Transverse colon (tissue), 4 donors: ENCODE data around the gene IGSF3. TPM values are rescaled to one million over a fixed set of nuclear protein-coding genes. Genes with fewer than 3 reads are reported as not detected.
A peak's percentile ranks its signal among the peaks of the same experiment; 100 is the strongest.

Experiments used
- DNase-seq: peaks from one replicate; pipeline ENCODE4 v3.0.0-alpha.2; 2019
- H3K27ac ChIP-seq, 4 donors: fragments of 200-600 bp; sonication (generic); 2 replicates each; pipeline ENCODE4 v1.5.1; 2016 to 2018; ENCODE audit warnings: inconsistent platforms in 4 of 4
- H3K27me3 ChIP-seq: fragments of 200-600 bp; sonication (generic); 2 replicates; pipeline ENCODE4 v1.5.1; 2017; ENCODE audit warnings: inconsistent platforms
- H3K36me3 ChIP-seq, 4 donors: fragments of 200-600 bp; sonication (generic); 2 replicates each; pipeline ENCODE4 v1.5.1; 2017 to 2019; ENCODE audit warnings: inconsistent platforms in 4 of 4
- H3K4me1 ChIP-seq, 4 donors: fragments of 200-600 bp; sonication (generic); 2 replicates each; pipeline ENCODE4 v1.5.1; 2017 to 2020; ENCODE audit warnings: inconsistent platforms in 4 of 4
- H3K4me3 ChIP-seq, 4 donors: fragments of 200-600 bp; sonication (generic); 1 replicate in 1 of 4; 2 replicates in 3 of 4; pipeline versions ENCODE4 v1.5.1 to v1.6.1; 2017 to 2019; ENCODE audit warnings: inconsistent platforms in 4 of 4
- H3K9me3 ChIP-seq, 2 donors: fragments of 200-600 bp; sonication (generic); 2 replicates each; pipeline ENCODE4 v1.5.1; 2017 to 2019; ENCODE audit warnings: inconsistent platforms in 2 of 2
- CTCF ChIP-seq, 5 experiments: fragments of 200-600 bp in 3 of 5; fragments of 450-650 bp in 2 of 5; sonication (generic) in 3 of 5; IDR thresholded peaks; 1 replicate in 2 of 5; 2 replicates in 3 of 5; pipeline ENCODE4 v1.5.1; 2016 to 2017; ENCODE audit warnings: antibody characterized with exemption in 5 of 5, inconsistent platforms in 3 of 5, mild to moderate bottlenecking in 2 of 5, moderate library complexity in 1 of 5
- EP300 ChIP-seq: sonication (generic); formaldehyde crosslinking; IDR thresholded peaks from one replicate; pipeline ENCODE4 v1.6.1; 2017; ENCODE audit warnings: antibody characterized with exemption, low read depth
- POLR2A ChIP-seq: fragments of 450-650 bp; IDR thresholded peaks from one replicate; pipeline ENCODE4 v1.6.1; 2016; ENCODE audit warnings: antibody characterized with exemption, mild to moderate bottlenecking, moderate library complexity
- POLR2AphosphoS5 ChIP-seq, 3 donors: sonication (generic); formaldehyde crosslinking; IDR thresholded peaks; one replicate each; pipeline ENCODE4 v1.6.1; 2016; ENCODE audit warnings: antibody characterized with exemption in 3 of 3
- WGBS, 2 donors: methylation state at CpG; one replicate each; pipeline ENCODE4 v1.1.5; 2018; ENCODE audit warnings: low coverage in 1 of 2; 5-methylcytosine and 5-hydroxymethylcytosine counted together
- in situ Hi-C, 4 donors: fragments of 200-750 bp; cut with MboI; loops; one replicate each; pipeline versions ENCODE4 v1.15.0 to v1.15.1; 2017; ENCODE audit warnings: low sequenced_read_pairs in 3 of 4, low pct_ligation_motif_present in 1 of 4, low pct_unique_long_range_greater_than_20kb in 1 of 4
- intact Hi-C: fragments of 100-400 bp; cut with DNase I; formaldehyde crosslinking; loops from one replicate; pipeline ENCODE4 v1.15.1; 2023; ENCODE audit warnings: low total_unique reads
- total RNA-seq, 4 donors: library from RNA; depleted of rRNA; stranded (reverse); fragments of >200 nt; gene quantifications; one replicate each; pipeline ENCODE4 v1.1.0, GENCODE V29; 2016

Gene IGSF3
- total RNA-seq, 4 donors from 2014 or later, result 36.7 to 75.8 (median 56.9) TPM

- no peak overlapping the region for H3K27ac ChIP-seq
- no peaks in the 10 kb centered on the region for H3K9me3 ChIP-seq
- TF ChIP-seq POLR2A (no peak), CTCF (IDR thresholded peaks at IDR 0.05) (no peak), POLR2AphosphoS5 (IDR thresholded peaks at IDR 0.05) (no peak), EP300 (no peak)
- in situ Hi-C loops, result no loop called here
- peaks cover 0 to 4% (median 0%) of the 10 kb centered on the region in 4 donors for H3K4me1 ChIP-seq
- DNase-seq, result no peak
- no peaks in the 10 kb centered on the region for H3K36me3 ChIP-seq
- no peak overlapping the region for H3K4me3 ChIP-seq
- intact Hi-C loops, result no loop called here
- H3K27me3 ChIP-seq, result no peaks in the 10 kb centered on the region
Measured at GRCh38 chr1:116699605-116700004, 32.1 kb upstream of the IGSF3 start.

- Histone ChIP-seq H3K4me3 (no peak overlapping the region), H3K27me3 (no peaks in the 10 kb centered on the region), H3K9me3 (no peaks in the 10 kb centered on the region), H3K36me3 (no peaks in the 10 kb centered on the region), H3K27ac (no peak overlapping the region), H3K4me1 (no peaks in the 10 kb centered on the region)
- TF ChIP-seq POLR2A (no peak), CTCF (IDR thresholded peaks at IDR 0.05) (no peak), POLR2AphosphoS5 (IDR thresholded peaks at IDR 0.05) (no peak), EP300 (no peak)
- in situ Hi-C loops, result no loop called here
- WGBS, 2 donors, result 78 to 82% methylated on average over 2 of the region's 2 CpGs
- DNase-seq, result no peak
- intact Hi-C loops, result no loop called here
Measured at GRCh38 chr1:116698244-116698595, 30.7 kb upstream of the IGSF3 start.

GRCh38 chr1:116697548-116698243 lies 30.2 kb upstream of the IGSF3 start:
- WGBS, 2 donors, result 73 to 86% methylated on average over 3 to 4 of the region's 4 CpGs
- Histone ChIP-seq H3K36me3 (no peaks in the 10 kb centered on the region), H3K4me3 (no peak overlapping the region), H3K27ac (no peak overlapping the region), H3K4me1 (no peaks in the 10 kb centered on the region), H3K27me3 (no peaks in the 10 kb centered on the region), H3K9me3 (no peaks in the 10 kb centered on the region)
- peak in 1 of 3 donors; percentile 22 for TF ChIP-seq POLR2AphosphoS5 (IDR thresholded peaks at IDR 0.05)
- no peak for TF ChIP-seq CTCF (IDR thresholded peaks at IDR 0.05)
- intact Hi-C loops (no loop called here), in situ Hi-C loops (no loop called here)
- DNase-seq, result no peak

- Histone ChIP-seq H3K9me3 (no peaks in the 10 kb centered on the region), H3K27me3 (no peaks in the 10 kb centered on the region), H3K4me1 (peaks cover 0 to 7% (median 0%) of the 10 kb centered on the region in 4 donors), H3K27ac (no peak overlapping the region), H3K36me3 (no peaks in the 10 kb centered on the region), H3K4me3 (no peak overlapping the region)
- WGBS, 2 donors, result 86% methylated on average over 3 of the region's 3 CpGs; no CpG with 5 or more reads in 1 of the 2 donors
- intact Hi-C loops, result no loop called here
- no peak for DNase-seq
- in situ Hi-C loops, result no loop called here
- TF ChIP-seq CTCF (IDR thresholded peaks at IDR 0.05), result no peak
- no peak for TF ChIP-seq EP300
- TF ChIP-seq POLR2AphosphoS5 (IDR thresholded peaks at IDR 0.05), result no peak
- no peak for TF ChIP-seq POLR2A
Measured at GRCh38 chr1:116694524-116694923, 27.0 kb upstream of the IGSF3 start.
